K562 (cell line): ENCODE measurements around the gene RGS6.

Source experiments
- HOXB6 ChIP-seq: fragments of 250-450 bp; sonication (Bioruptor Pico); IDR thresholded peaks from 2 replicates; pipeline ENCODE4 v1.5.1; 2022; ENCODE audit warnings: mild to moderate bottlenecking, borderline replicate concordance
- NR2C2 ChIP-seq, 2 experiments: fragments of 200-800 bp in 1 of 2; sonication (Bioruptor generic) in 1 of 2; sonication (generic) in 1 of 2; formaldehyde crosslinking in 1 of 2; IDR thresholded peaks; 2 replicates each; pipeline versions ENCODE4 v1.6.1 to v1.8.0; 2016 to 2022; ENCODE audit warnings: mild to moderate bottlenecking in 1 of 2, missing compliant biosample characterization in 1 of 2, missing genetic modification characterization in 1 of 2, missing genetic modification reagents in 1 of 2
- PCBP2 ChIP-seq: fragments of 200-400 bp; formaldehyde crosslinking; IDR thresholded peaks from 2 replicates; pipeline ENCODE4 v1.6.1; 2018; ENCODE audit warnings: low read length, low read depth, mild to moderate bottlenecking, moderate library complexity; ENCODE audit not compliant: poor library complexity, severe bottlenecking
- SMC3 ChIP-seq: conservative IDR thresholded peaks from 2 replicates; pipeline ENCODE4 v1.6.1; 2011; ENCODE audit warnings: low read depth, low read length, improper control_type of control experiment; ENCODE audit not compliant: insufficient read depth
- SRSF1 ChIP-seq: fragments of 200-400 bp; formaldehyde crosslinking; IDR thresholded peaks from 2 replicates; pipeline ENCODE4 v1.6.1; 2017; ENCODE audit warnings: mild to moderate bottlenecking, low read depth, low read length, moderate library complexity
- ZNF395 ChIP-seq: fragments of 200-800 bp; sonication (Bioruptor generic); IDR thresholded peaks from 2 replicates; pipeline ENCODE4 v1.6.1; 2017; ENCODE audit warnings: missing genetic modification characterization, missing compliant biosample characterization

- TF ChIP-seq ZNF395 (CRISPR knock-in tag) (no peak), NR2C2 (CRISPR knock-in tag; IDR thresholded peaks at IDR 0.05) (no peak), NR2C2 (tag; IDR thresholded peaks at IDR 0.05) (no peak), HOXB6 (CRISPR knock-in tag) (no peak), PCBP2 (no peak), SRSF1 (no peak), SMC3 (no peak)
Observed at GRCh38 chr14:71943695-71944018, 11.4 kb downstream of the RGS6 start.
